NAMALWA (cell line): ENCODE measurements around the gene TAF7L.

Source experiments
- DNase-seq: peaks from one replicate; pipeline ENCODE4 v3.0.0-alpha.2; 2015; ENCODE audit warnings: low spot score

The TAF7L gene

GRCh38 chrX:101220662-101221260 lies 70.4 kb downstream of the TAF7L start:
- no peak for DNase-seq

- DNase-seq = no peak
These were observed 71.2 kb downstream of the TAF7L start for GRCh38 chrX:101219864-101220346.

GRCh38 chrX:101219116-101219863 lies 71.8 kb downstream of the TAF7L start, which contains the start of gene DRP2:
DRP2 (plus strand) TSS chrX:101219786; CDS start chrX:101231648, 11,862 bp downstream.
- DNase-seq = no peak
